ENCODE data around the gene UNKL.
A peak's percentile ranks its signal among the peaks of the same experiment; 100 is the strongest.

UNKL gene

DNA sequence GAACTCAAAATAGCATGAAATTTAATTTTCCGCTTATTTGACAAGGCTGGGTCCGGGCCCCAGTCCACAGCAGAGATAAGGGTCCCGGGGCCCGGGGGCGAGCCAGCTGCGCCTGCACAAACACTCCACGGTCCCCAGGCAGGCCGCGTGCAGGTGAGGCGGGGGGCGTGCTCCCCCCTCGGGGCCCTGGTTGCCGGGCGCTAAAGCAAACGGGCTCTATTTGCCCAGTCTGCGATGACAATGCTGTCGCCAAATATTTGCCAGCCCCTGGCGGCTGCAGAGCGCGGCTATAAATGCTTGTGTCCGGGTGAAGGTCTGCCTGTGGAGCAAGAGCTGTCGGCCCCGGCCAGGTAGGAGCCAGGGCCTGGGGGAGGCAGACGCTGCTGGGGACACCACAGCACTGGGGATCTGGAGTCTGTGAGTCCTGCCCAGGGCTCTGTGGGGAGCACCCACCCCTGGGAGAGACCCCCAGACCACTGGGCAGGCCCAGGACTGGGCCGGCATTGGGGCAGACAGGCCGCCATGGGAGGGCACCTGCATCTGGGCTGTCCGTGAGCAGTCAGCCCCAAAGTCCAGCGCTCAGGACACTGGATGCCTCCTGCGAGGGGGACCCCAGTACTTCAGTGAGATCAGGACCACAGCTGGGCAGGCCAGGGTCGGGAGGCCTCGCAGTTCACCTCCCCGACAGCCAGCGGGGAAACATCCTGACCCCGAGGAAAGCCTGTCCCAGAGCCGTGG lies 16.4 kb upstream of the UNKL start, which contains the start of gene PERCC1:
Gene PERCC1 (plus strand): TSS at position 320 of the 738 bp plus-strand sequence. CDS start 1,516 bp downstream, outside the sequence.
- no peak for DNase-seq

GRCh38 chr16:1430214-1430758 lies 15.8 kb upstream of the UNKL start:
- DNase-seq: no peak

DNA sequence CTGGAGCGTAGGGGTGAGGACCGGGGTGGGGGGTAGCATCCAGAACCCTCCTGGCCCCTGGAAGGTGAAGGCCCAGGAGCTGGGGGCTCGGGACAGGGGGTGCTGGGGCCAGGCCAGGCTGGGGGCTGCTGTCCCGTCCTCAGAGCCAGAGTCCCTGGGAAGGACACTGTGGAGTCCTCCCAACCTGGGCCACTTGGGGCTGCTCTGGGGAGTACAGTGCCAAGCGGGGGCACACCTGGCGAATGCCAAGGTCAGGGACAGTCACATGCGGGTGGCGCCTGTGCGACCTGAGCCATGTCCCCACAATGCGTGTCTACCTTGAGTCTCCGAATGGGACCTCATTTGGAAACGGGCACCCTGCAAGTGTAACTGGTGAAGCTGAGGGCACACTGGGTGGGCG lies 15.1 kb upstream of the UNKL start:
- no peak for DNase-seq

DNA sequence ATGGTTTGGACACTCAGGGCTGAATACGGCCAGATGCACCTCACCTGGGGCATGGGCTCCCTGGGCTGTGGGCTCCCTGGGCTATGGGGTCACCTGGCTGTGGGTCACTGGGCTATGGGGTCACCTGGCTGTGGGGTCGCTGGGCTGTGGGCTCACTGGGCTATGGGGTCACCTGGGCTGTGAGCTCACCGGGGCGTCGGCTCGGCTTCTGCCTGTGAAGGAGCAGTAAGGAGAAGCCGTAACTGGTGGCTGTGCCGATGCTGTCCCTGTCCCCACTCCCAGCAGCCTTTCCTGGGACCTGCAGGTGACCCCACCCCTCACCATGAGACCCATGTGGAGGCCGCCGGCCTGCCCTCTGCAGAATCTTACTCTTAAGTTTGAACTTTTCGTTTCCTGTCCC lies 14.5 kb upstream of the UNKL start:
- DNase-seq: no peak

GRCh38 chr16:1428511-1428910 lies 14.0 kb upstream of the UNKL start:
- peak; percentile 23 for DNase-seq

DNA sequence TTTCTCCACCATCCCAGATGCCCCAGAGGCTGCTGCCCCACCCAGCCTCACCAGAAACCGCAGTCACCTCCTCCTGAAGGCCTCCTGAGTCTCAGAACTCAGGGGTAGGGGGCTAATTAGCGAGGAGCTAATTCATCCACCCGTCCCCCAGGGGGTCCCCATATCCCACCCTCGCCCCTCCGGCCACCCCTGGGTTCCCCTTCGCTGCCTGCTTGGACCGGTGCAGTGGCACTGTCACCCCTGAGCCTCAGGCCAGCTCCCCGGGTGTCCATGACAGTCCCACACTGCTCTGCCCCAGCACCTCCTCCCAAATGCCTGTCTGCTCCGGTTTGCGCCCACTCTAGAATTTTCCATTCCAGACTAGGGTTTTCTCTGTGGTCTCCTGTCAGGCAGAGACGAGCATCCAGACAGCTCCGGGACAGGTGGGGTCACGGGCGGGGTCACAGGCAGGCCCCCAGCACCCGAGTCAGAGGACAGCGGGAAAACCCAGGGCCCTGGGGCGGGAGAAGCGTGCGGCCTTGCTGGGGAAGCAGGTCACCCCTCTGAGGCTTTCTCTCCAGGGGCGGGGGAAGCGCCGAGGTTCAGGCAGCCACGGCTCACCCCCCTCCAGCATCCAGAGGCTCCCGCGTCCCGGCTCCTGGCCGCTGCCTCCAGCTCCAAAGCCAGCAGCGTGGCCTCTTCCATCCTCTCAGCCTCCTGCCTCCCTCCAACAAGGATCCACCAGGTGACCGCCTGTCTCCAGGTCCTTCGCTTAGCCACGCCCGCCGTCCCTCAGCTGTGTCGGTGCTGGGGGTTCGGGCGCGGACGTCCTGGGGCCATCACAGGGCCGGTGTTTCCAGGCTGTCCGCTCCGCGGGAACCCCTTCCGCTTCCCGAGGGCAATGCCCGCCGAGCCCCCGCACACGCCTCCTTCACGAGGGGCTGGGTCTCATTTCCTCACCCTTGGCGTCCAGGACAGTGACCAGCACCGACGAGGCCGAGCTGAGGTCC lies 13.3 kb upstream of the UNKL start:
- DNase-seq: no peak

DNA sequence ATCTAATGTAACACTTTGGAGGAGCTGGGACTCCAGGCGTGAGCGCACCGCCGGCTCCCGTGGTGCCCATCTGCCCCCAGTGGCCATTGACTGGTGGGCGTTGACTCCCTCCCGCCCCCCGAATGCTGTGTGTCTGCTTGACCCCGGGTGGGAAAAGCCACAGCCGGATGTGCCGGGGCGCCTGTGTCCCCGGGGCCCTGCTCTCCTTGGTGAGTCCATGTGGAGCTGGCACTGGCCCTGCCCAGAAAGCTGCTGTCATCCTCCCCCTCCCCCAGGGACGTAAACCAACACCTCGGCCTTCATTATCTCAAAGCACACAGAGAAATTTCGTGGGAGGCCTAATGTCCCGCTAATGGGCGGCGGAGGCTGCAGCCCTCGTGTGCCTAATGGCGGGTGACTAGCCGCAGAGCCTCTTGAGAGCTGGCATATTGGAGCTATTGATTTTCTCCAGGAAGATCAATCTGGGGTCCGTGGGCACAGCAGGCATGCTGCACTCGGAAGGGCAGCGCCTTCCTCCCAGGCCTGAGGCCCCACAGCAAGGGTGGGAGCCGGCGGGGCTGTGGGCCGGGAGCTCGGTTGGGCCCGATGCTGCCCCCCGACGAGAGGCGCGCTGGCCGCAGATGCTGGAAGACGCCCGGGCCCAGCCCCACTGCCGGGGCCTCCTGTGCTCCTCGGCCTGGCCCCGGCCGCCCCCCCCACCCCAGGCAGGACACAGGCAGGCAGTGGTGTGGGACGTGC lies 12.4 kb upstream of the UNKL start:
- DNase-seq: no peak

GRCh38 chr16:1425616-1426370 lies 11.3 kb upstream of the UNKL start:
- no peak for DNase-seq

DNA sequence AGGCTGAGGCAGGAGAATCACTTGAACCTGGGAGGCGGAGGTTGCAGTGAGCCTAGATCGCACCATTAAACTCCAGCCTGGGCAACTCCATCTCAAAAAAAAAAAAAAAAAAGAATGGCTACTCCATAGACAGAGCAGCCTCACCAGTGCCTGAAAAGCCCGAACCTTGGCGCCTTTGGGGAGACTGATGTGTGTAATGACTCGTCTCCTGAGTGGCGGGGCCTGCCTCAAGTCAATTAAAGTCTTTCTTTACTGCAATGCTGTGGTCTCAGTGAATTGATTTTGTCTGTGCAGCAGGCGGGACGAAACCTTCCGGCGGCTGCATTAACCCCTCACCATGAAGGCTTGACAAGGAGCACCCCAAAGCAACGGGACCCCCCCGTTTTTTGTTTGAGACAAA lies 9.5 kb upstream of the UNKL start:
- no peak for DNase-seq

GRCh38 chr16:1422076-1422475 lies 7.6 kb upstream of the UNKL start:
- no peak for DNase-seq

- no peak for DNase-seq
These were observed 5.6 kb upstream of the UNKL start for GRCh38 chr16:1420111-1420539.

GRCh38 chr16:1416521-1416941 lies 2.0 kb upstream of the UNKL start:
- peak; percentile 4 for DNase-seq

DNA sequence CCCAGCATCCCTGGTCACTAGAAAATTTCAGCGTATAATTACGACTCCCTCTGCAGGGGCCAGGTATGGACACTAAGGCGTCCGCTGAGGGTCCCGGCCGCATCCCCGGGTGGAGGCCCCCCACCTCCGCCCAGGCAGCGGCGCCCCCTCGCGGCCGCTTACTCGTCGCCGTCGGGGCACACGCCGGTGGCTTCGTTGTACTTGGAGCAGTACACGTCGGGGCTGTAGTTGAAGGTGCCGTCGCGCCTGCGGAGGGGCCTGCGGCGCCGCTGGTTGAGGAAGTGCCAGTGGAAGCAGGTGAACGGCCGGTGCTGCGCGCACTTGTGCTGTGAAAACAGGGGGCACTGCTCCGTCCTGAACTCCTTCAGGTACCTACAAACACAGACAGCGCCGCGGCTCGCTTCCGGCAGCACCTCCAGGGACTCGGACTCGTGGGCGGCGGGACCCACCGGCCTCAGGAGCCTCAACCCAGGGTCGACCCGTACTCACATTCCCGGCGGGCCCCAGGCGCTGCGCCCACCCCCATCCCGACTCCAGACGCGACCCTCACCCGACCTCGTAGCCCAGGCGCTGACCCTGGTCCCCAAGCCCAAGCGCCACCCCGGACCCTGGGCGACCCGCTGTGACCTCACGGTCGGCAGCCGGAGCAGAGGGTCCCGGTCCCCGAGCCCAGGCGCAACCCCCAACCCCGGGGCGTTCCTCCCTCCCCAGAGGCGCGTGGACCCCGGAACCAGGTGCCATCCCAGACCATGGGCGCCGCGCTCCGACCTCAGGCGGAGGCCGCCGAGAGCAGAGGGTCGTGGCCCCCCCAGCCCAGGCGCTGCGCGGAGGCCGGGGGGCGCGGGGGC lies 596 bp downstream of the UNKL start:
- peak; percentile 50 for DNase-seq

GRCh38 chr16:1412847-1413246 lies 1.7 kb downstream of the UNKL start:
- DNase-seq: no peak

DNA sequence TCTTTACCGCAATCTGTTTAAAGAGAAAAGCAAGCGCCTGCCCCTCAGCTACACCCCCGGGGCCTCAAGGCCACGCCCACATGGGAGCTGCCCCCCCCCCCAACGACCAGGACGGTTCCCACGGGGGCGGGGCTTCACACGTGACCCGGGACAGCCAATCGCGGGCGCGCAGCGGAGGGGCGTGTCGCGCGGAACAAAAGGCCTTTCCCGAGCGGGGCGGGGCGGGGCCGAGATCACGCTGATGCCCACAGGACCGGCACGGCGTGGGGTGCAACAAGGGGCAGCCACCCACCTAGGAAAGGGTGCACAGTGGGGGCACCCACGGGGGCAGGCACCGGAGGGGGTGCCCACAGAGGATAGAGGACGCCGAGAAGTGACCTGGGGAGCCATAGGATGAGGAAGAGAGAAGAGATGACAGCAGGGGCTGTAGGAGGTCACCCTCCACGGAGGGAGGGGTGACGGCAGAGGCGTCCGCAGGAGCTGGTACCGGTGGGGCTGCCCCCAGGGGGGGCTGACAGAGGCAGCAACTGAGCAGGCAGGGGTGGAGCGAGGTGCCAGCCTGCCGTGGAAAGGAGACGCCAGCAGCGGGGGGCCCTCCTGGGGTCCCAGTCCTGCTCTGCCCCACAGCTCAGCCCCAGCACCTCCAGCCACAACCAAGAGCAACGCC lies 6.2 kb downstream of the UNKL start:
- peak; percentile 83 for DNase-seq

DNA sequence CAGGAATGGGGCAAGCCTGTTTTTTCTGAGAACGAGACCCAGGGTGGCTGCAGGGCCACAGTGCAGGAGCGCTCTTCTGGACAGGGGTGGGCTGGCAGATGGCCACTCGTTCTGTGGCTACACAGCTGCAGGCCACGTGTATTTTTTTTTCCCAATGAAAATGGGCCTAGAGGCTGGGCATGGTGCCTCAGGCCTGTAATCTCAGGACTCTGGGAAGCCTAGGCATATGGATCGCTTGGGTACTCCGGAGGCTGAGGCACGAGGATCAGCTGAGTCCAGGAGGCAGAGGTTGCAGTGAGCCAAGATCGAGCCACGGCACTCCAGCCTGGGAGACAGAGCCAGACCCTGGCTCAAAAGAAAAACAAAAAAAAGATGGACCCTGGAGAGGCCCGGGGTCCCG lies 6.8 kb downstream of the UNKL start:
- DNase-seq: no peak

DNA sequence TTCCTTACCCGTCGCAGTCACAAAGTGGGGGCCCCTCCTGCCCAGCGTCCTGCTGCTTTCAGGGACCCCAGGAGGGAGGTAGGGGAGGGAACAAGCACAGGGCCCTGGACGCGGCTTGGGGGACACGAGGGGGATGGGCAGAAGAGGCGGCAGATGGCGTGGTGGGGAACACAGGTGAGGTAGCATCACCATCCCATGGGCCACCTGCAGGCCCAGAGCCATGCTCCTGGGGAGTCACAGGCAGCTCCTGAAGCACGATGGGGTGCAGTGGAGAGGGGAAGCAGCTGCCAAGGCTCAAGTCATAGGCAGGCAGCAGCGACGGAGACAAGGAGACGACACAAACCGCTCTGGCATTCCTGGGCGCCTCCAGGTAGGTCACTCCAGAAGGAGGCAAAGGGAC lies 10.8 kb downstream of the UNKL start:
- no peak for DNase-seq

DNA sequence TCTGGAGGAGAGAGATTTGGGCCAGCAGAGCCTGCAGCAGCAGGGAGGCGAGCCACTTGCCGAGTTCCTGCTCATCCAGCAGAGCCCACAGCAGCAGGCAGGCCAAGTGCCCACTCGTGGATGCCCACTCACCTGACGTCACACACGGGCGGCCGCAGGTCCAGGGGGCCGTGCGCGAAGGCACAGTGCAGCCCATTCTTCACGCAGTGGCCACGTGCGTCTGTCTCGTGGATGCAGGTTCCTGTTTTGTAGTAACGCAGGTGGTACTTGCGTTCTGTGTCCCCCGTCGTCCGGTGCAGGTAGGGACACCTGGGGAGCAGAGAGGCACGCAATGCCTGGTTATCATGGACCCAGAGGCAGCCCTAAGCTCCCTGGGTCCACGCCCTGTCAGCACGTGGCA lies 11.5 kb downstream of the UNKL start:
- DNase-seq: no peak

DNA sequence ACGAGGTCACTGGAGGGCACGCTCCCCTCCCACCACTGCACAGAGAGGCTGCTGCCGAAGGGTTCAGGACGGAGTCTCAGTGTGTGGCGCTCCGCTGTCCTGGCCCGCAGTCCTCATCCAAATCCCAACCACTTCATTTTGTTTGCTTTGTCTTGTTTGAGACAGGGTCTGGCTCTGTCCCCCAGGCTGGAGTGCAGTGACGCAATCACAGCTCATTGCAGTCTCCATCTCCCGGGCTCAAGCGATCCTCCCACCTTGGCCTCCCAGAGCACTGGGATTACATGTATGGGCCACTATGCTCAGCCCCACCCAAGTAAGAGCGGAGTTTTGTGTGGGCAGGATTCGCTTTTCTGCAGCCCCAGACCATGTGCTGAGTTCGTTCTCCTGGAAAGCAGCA lies 12.7 kb downstream of the UNKL start:
- DNase-seq: no peak

DNA sequence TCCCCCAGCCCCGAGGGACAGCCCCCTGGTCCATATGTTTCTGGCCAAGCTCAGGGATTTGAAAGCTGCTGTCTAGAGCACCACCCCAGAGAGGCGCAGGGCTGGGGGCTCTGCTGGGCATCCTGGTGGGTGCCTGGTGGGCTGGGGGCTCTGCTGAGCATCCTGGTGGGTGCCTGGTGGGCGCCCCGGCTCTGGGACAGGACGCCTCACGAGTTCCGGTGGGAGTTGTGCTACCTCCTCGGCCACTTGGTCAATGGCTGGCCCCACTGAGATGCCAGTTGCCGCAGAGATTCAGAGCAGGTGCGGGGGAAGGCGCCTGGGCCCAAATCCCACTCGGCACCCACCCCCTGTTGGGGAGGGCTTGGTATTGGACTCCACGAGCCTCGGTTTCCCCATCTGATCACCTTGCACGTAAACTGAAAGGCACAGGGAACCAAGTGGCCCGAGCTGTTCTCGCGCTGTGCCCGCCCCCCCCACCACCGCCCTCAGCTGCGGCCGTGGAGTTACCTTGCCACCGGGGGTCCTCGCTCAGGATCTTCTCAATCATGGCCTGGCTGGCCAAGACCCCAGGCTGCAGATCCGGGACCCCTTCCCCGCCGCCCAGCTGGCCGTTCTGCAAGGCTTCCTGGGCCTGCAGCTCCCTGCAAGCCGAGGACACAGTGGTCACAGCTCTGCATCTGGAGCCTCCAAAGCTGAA lies 13.3 kb downstream of the UNKL start:
- DNase-seq: no peak
